GM11168 (cell line): ENCODE measurements around the gene SDF4.
"Not testable (repeated sequence)": the region's sequence is repeated elsewhere in the genome, so short reads cannot be mapped to it uniquely, and the experiment has no call there.

Source experiments
- in situ Hi-C: fragments of 300-500 bp; cut with MboI; formaldehyde crosslinking; loops from one replicate; pipeline ENCODE4 v1.12.0; 2022; ENCODE audit warnings: low sequenced_read_pairs; ENCODE audit not compliant: unreplicated experiment

SDF4 gene

DNA sequence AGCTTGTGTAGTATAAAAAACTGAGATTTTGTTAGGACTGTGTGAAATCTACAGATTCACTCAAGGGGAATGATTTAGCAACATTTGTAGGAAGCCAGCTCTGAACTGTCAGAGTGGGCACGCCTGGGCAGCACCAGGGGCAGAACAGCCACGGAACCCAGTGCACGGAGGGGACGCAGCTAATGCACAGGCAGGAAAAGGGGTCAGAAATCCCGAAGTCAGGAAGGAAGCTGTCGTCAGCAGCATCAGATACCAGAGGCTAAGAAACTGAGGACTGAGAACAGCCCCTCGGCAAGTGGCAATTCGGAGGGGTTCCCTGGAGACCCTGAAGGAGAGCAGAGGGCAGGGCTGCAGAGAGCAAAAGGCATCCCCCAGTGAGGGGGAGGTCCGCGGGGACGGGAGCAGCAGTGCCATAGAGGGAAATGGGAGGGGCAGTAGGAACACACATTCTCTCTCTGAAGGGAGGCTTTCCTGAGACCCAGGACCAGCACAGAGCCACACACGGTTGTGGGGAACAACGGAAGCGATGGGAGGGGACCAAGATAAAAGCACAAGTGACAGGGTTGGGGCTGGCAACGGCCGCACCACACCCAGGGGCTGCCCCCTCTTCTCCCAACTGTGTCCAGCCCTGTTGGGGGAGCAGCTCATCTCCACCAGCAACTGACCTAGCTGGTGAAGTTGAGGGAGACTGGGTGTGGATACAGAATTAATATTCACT, 29.2 kb upstream of the SDF4 start:
- in situ Hi-C loops, result no loop called here

GRCh38 chr1:1259951-1260600, 28.3 kb upstream of the SDF4 start:
- in situ Hi-C loops, result loop anchor here (10.0 kb wide), 1 partner anchor 145 kb away; the partner anchor contains the start of gene C1orf159

DNA sequence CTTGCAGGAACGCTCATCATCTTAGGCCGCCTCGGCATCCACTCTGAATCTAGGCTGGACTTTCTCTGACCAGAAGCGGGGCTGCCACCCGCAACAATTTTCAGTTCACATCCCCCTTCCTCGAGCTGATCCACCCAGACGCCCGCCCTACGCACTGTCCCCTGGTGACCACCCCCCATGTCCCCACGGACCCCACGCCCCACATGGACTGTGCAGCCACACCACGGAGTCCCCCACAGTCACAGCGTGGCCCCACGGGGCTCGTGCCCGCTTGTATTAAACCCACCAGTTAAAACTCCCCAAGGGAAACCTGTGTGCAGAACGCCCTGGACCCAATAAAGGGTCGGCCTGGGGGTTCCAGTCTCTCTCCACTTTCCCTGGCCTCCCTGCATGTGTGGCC, 27.7 kb upstream of the SDF4 start:
- in situ Hi-C loops, result loop anchor here (10.0 kb wide), 1 partner anchor 145 kb away; the partner anchor contains the start of gene C1orf159

GRCh38 chr1:1259119-1259488, 27.3 kb upstream of the SDF4 start:
- in situ Hi-C loops, result loop anchor here (10.0 kb wide), 1 partner anchor 144 kb away; the partner anchor contains the start of gene C1orf159

DNA sequence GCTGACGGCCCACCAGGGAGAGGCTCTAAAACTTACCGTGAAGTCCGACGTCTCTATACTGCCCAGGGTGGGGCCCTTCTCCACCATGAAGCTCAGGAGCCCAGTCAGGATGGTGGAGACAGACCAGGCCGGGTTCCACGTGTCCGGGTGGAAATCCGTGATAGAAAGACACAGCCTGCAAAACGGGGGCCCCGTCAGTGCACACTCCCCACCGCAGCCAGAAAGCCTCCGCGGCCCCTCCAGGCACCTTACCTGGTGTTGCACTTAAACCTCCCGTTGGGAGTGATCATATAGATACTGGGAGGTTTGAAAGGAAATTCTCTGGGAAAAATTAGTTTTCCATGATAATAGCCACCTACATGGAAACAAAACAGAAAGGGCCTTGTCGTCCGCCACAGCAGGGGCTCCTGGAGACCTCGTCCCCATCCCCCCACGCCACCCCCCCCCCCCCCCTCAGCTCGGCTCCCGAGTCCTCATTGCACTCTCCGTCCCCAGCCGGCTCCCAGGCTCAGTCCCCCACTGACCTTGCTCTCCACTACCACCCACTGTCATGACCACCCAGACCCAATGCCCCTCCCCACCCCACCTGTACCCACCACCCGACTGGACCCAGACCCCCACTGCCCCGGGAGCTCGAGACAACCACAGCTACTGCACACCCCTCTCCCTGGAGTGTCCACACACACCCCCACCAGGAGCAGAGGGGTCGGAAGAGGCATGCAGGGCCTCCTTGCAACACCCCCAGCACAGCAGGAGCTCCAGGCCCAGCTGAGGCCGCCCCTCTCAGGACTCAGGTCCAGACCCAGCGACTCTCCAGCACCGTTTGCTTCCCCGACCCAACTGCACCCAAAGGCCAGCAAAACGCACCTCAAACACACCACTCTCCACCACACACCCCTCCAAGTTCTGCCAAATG, 25.4 kb upstream of the SDF4 start:
- in situ Hi-C loops, result loop anchor here (10.0 kb wide), 1 partner anchor 142 kb away; the partner anchor contains the start of gene C1orf159

DNA sequence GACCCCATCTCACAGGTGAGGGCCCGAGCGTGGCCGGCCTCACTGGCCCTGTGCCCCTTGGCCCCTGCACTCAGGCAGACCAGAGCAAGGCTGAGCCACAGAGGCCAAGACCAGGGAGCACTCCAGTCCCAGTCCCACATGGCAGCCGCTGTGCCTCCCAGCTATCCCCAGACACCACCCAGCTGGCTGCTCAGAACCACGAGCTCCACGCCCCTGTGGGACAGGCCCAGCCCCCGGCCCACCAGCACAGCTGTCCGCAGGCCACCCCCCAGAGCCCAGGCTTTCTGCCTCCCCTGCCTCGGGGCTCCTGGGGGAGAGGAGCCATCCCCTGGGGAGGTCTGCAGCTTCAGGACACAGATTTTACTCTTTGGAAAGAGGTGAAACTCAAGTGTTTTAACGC, 23.8 kb upstream of the SDF4 start:
- in situ Hi-C loops, result loop anchor here (10.0 kb wide), 1 partner anchor 141 kb away; the partner anchor contains the start of gene C1orf159

GRCh38 chr1:1255078-1255477, 23.3 kb upstream of the SDF4 start:
- in situ Hi-C loops, result loop anchor here (10.0 kb wide), 1 partner anchor 140 kb away; the partner anchor contains the start of gene C1orf159

DNA sequence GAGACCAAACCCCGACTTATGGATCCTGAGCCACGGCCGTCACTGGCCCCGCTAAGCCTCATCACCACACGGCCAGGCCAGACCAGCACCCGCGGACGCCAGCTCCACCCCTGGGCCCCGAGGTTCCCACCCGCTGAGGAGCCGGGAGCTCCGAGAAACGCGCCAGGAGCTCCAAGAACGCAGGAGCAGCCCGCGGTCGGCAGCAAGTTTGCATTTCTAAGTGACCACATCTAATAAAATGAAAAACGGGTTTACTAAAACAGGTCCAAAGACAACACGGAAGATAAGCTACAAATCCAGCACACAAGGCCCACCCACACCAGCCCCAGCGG, 22.8 kb upstream of the SDF4 start:
- in situ Hi-C loops, result loop anchor here (10.0 kb wide), 1 partner anchor 140 kb away; the partner anchor contains the start of gene C1orf159

DNA sequence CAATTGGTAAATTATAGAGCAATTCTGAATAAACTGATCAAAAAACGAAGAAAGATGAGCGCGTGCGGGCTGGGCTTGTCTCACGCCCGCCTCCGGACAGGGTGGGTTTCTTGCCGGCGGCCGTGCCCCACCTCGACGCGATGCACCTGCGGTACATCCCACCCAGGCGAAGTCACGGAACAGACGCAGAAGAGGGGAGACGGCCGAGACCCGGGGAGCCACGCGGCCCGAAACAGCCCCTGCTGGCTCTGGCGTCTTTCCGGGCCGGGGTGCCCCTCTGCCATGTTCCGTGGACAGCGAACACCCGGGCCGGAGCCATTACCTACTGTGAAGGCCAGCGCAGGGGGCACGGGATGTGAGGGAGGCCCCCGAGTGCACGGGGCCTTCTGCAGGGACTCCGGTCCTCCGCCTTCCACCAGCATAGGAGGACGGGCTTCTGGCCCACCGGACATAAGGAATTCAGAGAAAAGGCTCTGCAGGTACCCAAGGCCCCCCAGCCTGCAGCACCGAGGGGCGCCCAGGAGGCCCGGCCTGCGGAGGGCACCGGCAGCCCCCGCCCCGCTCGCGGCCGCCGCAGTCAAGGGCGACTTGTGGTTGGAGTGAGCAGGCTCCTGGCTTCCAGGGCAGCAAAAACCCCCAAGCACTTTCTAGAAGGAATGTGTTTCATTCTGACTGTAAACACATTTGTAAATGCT, 22.3 kb upstream of the SDF4 start:
- in situ Hi-C loops, result loop anchor here (10.0 kb wide), 1 partner anchor 139 kb away; the partner anchor contains the start of gene C1orf159

- in situ Hi-C loops, result loop anchor here (10.0 kb wide), 1 partner anchor 139 kb away; the partner anchor contains the start of gene C1orf159
These were observed 21.5 kb upstream of the SDF4 start for GRCh38 chr1:1253314-1253713.

GRCh38 chr1:1250786-1251284, 19.0 kb upstream of the SDF4 start:
- in situ Hi-C loops, result loop anchor here (10.0 kb wide), 1 partner anchor 136 kb away; the partner anchor contains the start of gene C1orf159

DNA sequence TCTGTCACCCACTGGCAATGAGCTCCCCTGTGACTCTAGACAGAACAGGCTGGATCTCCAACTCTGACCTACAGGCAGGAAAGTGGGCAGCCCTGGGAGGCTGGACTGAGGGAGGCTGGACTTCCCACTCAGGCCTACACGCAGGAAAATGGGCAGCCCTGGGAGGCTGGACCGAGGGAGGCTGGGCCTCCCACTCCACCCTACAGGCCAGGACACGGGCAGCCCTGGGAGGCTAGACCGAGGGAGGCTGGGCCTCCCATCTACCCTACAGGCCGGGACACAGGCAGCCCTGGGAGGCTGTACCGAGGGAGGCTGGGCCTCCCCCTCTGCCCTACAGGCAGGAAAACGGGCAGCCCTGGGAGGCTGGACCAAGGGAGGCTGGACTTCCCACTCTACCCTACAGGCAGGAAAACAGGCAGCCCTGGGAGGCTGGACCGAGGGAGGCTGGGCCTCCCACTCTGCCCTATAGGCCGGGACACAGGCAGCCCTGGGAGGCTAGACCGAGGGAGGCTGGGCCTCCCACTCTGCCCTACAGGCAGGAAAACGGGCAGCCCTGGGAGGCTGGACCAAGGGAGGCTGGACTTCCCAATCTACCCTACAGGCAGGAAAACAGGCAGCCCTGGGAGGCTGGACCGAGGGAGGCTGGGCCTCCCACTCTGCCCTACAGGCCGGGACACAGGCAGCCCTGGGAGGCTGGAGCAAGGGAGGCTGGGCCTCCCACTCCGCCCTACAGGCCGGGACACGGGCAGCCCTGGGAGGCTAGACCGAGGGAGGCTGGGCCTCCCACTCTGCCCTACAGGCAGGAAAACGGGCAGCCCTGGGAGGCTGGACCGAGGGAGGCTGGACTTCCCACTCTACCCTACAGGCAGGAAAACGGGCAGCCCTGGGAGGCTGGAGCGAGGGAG, 16.5 kb upstream of the SDF4 start:
- in situ Hi-C loops, result not testable (repeated sequence)

- in situ Hi-C loops, result no loop called here
These were observed 15.6 kb upstream of the SDF4 start for GRCh38 chr1:1247341-1247913.

- in situ Hi-C loops, result no loop called here
These were observed 15.0 kb upstream of the SDF4 start, which contains the start of gene C1QTNF12 for GRCh38 chr1:1246577-1247340. TSS of gene C1QTNF12 (minus strand) at chr1:1246722. CDS start at chr1:1246690, 32 bp downstream.

- in situ Hi-C loops, result no loop called here
These were observed 14.2 kb upstream of the SDF4 start for GRCh38 chr1:1245817-1246576.

DNA sequence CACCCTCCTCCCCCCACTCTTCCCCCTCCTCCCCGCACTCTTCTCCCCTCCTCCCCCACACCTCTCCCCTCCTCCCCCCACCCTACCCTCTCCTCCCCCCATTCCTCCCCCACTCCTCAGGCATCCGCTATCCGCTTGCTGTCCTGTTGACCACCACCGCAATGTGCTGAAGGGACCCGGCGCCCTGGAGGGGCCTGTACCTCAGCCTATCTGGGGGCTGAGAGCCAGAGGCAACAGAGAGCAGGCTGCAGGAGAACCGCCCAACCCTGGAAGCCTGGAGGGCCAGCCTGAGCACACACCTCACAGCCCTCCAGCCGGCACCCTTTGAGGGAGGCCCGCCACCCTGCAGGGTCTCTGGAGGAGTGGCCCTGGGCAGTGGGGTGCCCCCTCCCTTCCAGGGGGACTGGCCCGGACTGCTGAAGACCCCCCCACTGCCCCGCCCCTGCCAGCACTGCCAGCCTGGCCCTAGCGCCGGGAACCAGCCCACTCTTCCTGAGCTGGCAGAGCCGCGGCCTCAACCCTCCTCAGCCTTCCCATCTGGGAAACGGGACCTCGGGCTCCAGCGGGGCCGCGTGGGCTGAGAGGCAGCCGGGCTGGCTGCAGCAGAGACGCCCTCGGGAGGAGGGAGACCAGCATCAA, 13.5 kb upstream of the SDF4 start:
- in situ Hi-C loops, result no loop called here
